Neuron (in vitro differentiated cells): ENCODE measurements around the gene SLC30A7.
A peak's percentile ranks its signal among the peaks of the same experiment; 100 is the strongest.

Experiments
- H2AFZ ChIP-seq: one replicate; pipeline ENCODE4 v1.6.1; 2013; ENCODE audit warnings: low read depth, mild to moderate bottlenecking, inconsistent platforms, low read length, moderate library complexity
- H3K27me3 ChIP-seq: one replicate; pipeline ENCODE4 v1.6.1; 2013; ENCODE audit warnings: low read length; ENCODE audit not compliant: insufficient read depth
- H3K36me3 ChIP-seq: one replicate; pipeline ENCODE4 v1.6.1; 2013; ENCODE audit warnings: low read length; ENCODE audit not compliant: insufficient read depth
- H3K4me1 ChIP-seq: one replicate; pipeline ENCODE4 v1.6.1; 2013; ENCODE audit warnings: low read length; ENCODE audit not compliant: insufficient read depth
- H3K4me3 ChIP-seq: 2 replicates; pipeline ENCODE4 v1.5.1; 2013; ENCODE audit warnings: mild to moderate bottlenecking, low read length, moderate library complexity
- H3K9me3 ChIP-seq: one replicate; pipeline ENCODE4 v1.6.1; 2013; ENCODE audit warnings: low read length

The SLC30A7 gene

GRCh38 chr1:100896481-100896982 is 642 bp downstream of the SLC30A7 start:
- Histone ChIP-seq H3K4me1 (peaks cover 27% of the 10 kb centered on the region), H3K36me3 (peaks cover 32% of the 10 kb centered on the region)

GRCh38 chr1:100902365-100902764 is 6.5 kb downstream of the SLC30A7 start:
- peaks cover 9% of the 10 kb centered on the region for H3K9me3 ChIP-seq
- H2AFZ ChIP-seq, result no peak overlapping the region
- H3K36me3 ChIP-seq, result peaks cover 59% of the 10 kb centered on the region
- no peak overlapping the region for H3K4me3 ChIP-seq
- H3K4me1 ChIP-seq, result peaks cover 7% of the 10 kb centered on the region
- no peaks in the 10 kb centered on the region for H3K27me3 ChIP-seq

More at GRCh38 chr1:100896481-100896982, 642 bp downstream of the SLC30A7 start:
- H3K9me3 ChIP-seq, result peaks cover 4% of the 10 kb centered on the region
- H2AFZ ChIP-seq, result peak overlapping the region; percentile 79
- H3K4me3 ChIP-seq, result peak overlapping the region; percentile 59
- H3K27me3 ChIP-seq, result no peaks in the 10 kb centered on the region

GRCh38 chr1:100903777-100904176 is 7.9 kb downstream of the SLC30A7 start:
- H2AFZ ChIP-seq, result no peak overlapping the region
- H3K36me3 ChIP-seq, result peaks cover 68% of the 10 kb centered on the region
- H3K4me1 ChIP-seq, result no peaks in the 10 kb centered on the region
- no peaks in the 10 kb centered on the region for H3K27me3 ChIP-seq
- no peak overlapping the region for H3K4me3 ChIP-seq
- peaks cover 9% of the 10 kb centered on the region for H3K9me3 ChIP-seq

GRCh38 chr1:100904528-100904927 is 8.6 kb downstream of the SLC30A7 start:
- H3K36me3 ChIP-seq, result peaks cover 66% of the 10 kb centered on the region
- no peak overlapping the region for H3K4me3 ChIP-seq
- H3K4me1 ChIP-seq, result no peaks in the 10 kb centered on the region
- H2AFZ ChIP-seq, result no peak overlapping the region
- peaks cover 9% of the 10 kb centered on the region for H3K9me3 ChIP-seq
- no peaks in the 10 kb centered on the region for H3K27me3 ChIP-seq

- H3K4me1 ChIP-seq, result no peaks in the 10 kb centered on the region
- peaks cover 63% of the 10 kb centered on the region for H3K36me3 ChIP-seq
- H3K27me3 ChIP-seq, result no peaks in the 10 kb centered on the region
- peaks cover 9% of the 10 kb centered on the region for H3K9me3 ChIP-seq
- H3K4me3 ChIP-seq, result no peak overlapping the region
- H2AFZ ChIP-seq, result no peak overlapping the region
Measured at GRCh38 chr1:100905181-100905580, 9.3 kb downstream of the SLC30A7 start.

GRCh38 chr1:100907887-100908286 is 12.0 kb downstream of the SLC30A7 start:
- no peak overlapping the region for H3K4me3 ChIP-seq
- H3K4me1 ChIP-seq, result no peaks in the 10 kb centered on the region
- peaks cover 66% of the 10 kb centered on the region for H3K36me3 ChIP-seq
- no peak overlapping the region for H2AFZ ChIP-seq
- no peaks in the 10 kb centered on the region for H3K27me3 ChIP-seq
- peaks cover 9% of the 10 kb centered on the region for H3K9me3 ChIP-seq

GRCh38 chr1:100909018-100909417 is 13.1 kb downstream of the SLC30A7 start:
- no peaks in the 10 kb centered on the region for H3K27me3 ChIP-seq
- H2AFZ ChIP-seq, result no peak overlapping the region
- peaks cover 9% of the 10 kb centered on the region for H3K9me3 ChIP-seq
- peaks cover 72% of the 10 kb centered on the region for H3K36me3 ChIP-seq
- no peaks in the 10 kb centered on the region for H3K4me1 ChIP-seq
- no peak overlapping the region for H3K4me3 ChIP-seq

GRCh38 chr1:100912019-100912418 is 16.1 kb downstream of the SLC30A7 start:
- Histone ChIP-seq H3K9me3 (no peaks in the 10 kb centered on the region), H3K36me3 (peaks cover 74% of the 10 kb centered on the region), H2AFZ (no peak overlapping the region), H3K4me3 (no peak overlapping the region), H3K4me1 (no peaks in the 10 kb centered on the region), H3K27me3 (no peaks in the 10 kb centered on the region)

- H3K4me3 ChIP-seq, result no peak overlapping the region
- no peaks in the 10 kb centered on the region for H3K27me3 ChIP-seq
- H3K36me3 ChIP-seq, result peaks cover 35% of the 10 kb centered on the region
- H2AFZ ChIP-seq, result no peak overlapping the region
- no peaks in the 10 kb centered on the region for H3K4me1 ChIP-seq
- H3K9me3 ChIP-seq, result peaks cover 3% of the 10 kb centered on the region
Measured at GRCh38 chr1:100921110-100921706, 25.3 kb downstream of the SLC30A7 start.

GRCh38 chr1:100924212-100924611 is 28.3 kb downstream of the SLC30A7 start:
- Histone ChIP-seq H3K36me3 (peaks cover 23% of the 10 kb centered on the region), H3K4me1 (no peaks in the 10 kb centered on the region), H3K27me3 (no peaks in the 10 kb centered on the region), H2AFZ (no peak overlapping the region), H3K9me3 (peaks cover 3% of the 10 kb centered on the region), H3K4me3 (no peak overlapping the region)

- H3K4me1 ChIP-seq, result no peaks in the 10 kb centered on the region
- H3K36me3 ChIP-seq, result peaks cover 27% of the 10 kb centered on the region
- no peaks in the 10 kb centered on the region for H3K27me3 ChIP-seq
- no peak overlapping the region for H2AFZ ChIP-seq
- peaks cover 3% of the 10 kb centered on the region for H3K9me3 ChIP-seq
- no peak overlapping the region for H3K4me3 ChIP-seq
Measured at GRCh38 chr1:100924991-100925390, 29.1 kb downstream of the SLC30A7 start.

GRCh38 chr1:100926240-100926639 is 30.4 kb downstream of the SLC30A7 start:
- H3K36me3 ChIP-seq, result peaks cover 25% of the 10 kb centered on the region
- no peak overlapping the region for H2AFZ ChIP-seq
- no peaks in the 10 kb centered on the region for H3K27me3 ChIP-seq
- H3K4me3 ChIP-seq, result no peak overlapping the region
- peaks cover 3% of the 10 kb centered on the region for H3K9me3 ChIP-seq
- no peaks in the 10 kb centered on the region for H3K4me1 ChIP-seq

- Histone ChIP-seq H3K36me3 (peaks cover 27% of the 10 kb centered on the region), H3K4me1 (no peaks in the 10 kb centered on the region), H3K27me3 (no peaks in the 10 kb centered on the region), H3K4me3 (no peak overlapping the region), H2AFZ (no peak overlapping the region), H3K9me3 (peaks cover 3% of the 10 kb centered on the region)
Measured at GRCh38 chr1:100927276-100927675, 31.4 kb downstream of the SLC30A7 start.

GRCh38 chr1:100928128-100928527 is 32.2 kb downstream of the SLC30A7 start:
- Histone ChIP-seq H3K4me1 (no peaks in the 10 kb centered on the region), H2AFZ (no peak overlapping the region), H3K36me3 (peaks cover 24% of the 10 kb centered on the region), H3K4me3 (no peak overlapping the region), H3K27me3 (no peaks in the 10 kb centered on the region), H3K9me3 (peaks cover 3% of the 10 kb centered on the region)
